ENCODE measurements around the gene GHITM.

- TF ChIP-seq POLR2AphosphoS5 (IDR thresholded peaks at IDR 0.05; ENCODE audit: borderline replicate concordance, low read depth, low read length) (no peak), EZH2 (IDR thresholded peaks at IDR 0.05) (no peak), FOXP2 (optimal IDR thresholded peaks at IDR 0.05; ENCODE audit: control extremely low read depth, extremely low read length, insufficient read depth) (no peak)
Measured at GRCh38 chr10:84126785-84127167, 12.5 kb upstream of the GHITM start.
